Keratinocyte (primary cell): ENCODE measurements around the gene LCN10. TPM values are rescaled to one million over a fixed set of nuclear protein-coding genes. Genes with fewer than 3 reads are reported as not detected.
A peak's percentile ranks its signal among the peaks of the same experiment; 100 is the strongest.

ENCODE experiments used
- DNase-seq: peaks from one replicate; pipeline ENCODE4 v3.0.0-alpha.2; 2011; ENCODE audit warnings: low read depth, missing footprints, low spot score
- FAIRE-seq: peaks from 2 replicates; lab custom pipeline; 2011; peaks lifted over from hg19 to GRCh38; lab: Jason Lieb, UNC
- H2AFZ ChIP-seq: 2 replicates; pipeline ENCODE4 v1.6.0; 2012; ENCODE audit warnings: low read length, control low read depth, inconsistent platforms; ENCODE audit not compliant: control insufficient read depth
- H3K27ac ChIP-seq: 2 replicates; pipeline ENCODE4 v1.5.1; 2011; ENCODE audit warnings: low read length; ENCODE audit not compliant: control insufficient read depth, insufficient read depth
- H3K27me3 ChIP-seq: 3 replicates; pipeline ENCODE4 v1.6.0; 2011; ENCODE audit warnings: low read length; ENCODE audit not compliant: control insufficient read depth, insufficient read depth; ENCODE audit errors: extremely low read depth
- H3K36me3 ChIP-seq, 2 experiments: 2 replicates in 1 of 2; 3 replicates in 1 of 2; pipeline ENCODE4 v1.5.1; 2011; ENCODE audit warnings: low read length in 2 of 2, mild to moderate bottlenecking in 1 of 2; ENCODE audit not compliant: control insufficient read depth in 2 of 2, insufficient read depth in 2 of 2; ENCODE audit errors: extremely low read depth in 1 of 2
- H3K4me1 ChIP-seq: 3 replicates; pipeline ENCODE4 v1.5.1; 2011; ENCODE audit warnings: low read length; ENCODE audit not compliant: control insufficient read depth, insufficient read depth; ENCODE audit errors: extremely low read depth
- H3K4me2 ChIP-seq: 3 replicates; pipeline ENCODE4 v1.6.0; 2011; ENCODE audit warnings: low read depth, low read length; ENCODE audit not compliant: control insufficient read depth, insufficient read depth; ENCODE audit errors: extremely low read depth
- H3K4me3 ChIP-seq, 3 experiments: fragments of 200-600 bp in 1 of 3; sonication (generic) in 1 of 3; 2 replicates in 2 of 3; 3 replicates in 1 of 3; pipeline ENCODE4 v1.5.1; 2011 to 2016; ENCODE audit warnings: low read length in 3 of 3, mild to moderate bottlenecking in 3 of 3, control low read depth in 2 of 3, inconsistent platforms in 1 of 3, low read depth in 1 of 3, mixed read lengths in 1 of 3, mixed run types in 1 of 3, moderate library complexity in 1 of 3; ENCODE audit not compliant: control insufficient read depth in 2 of 3, insufficient read depth in 2 of 3; ENCODE audit errors: extremely low read depth in 1 of 3
- H3K79me2 ChIP-seq: 2 replicates; pipeline ENCODE4 v1.6.0; 2012; ENCODE audit warnings: low read length; ENCODE audit not compliant: control insufficient read depth, insufficient read depth
- H3K9ac ChIP-seq: 3 replicates; pipeline ENCODE4 v1.6.0; 2011; ENCODE audit warnings: low read length; ENCODE audit not compliant: control insufficient read depth, insufficient read depth; ENCODE audit errors: extremely low read depth
- H3K9me1 ChIP-seq: 3 replicates; pipeline ENCODE4 v1.6.0; 2011; ENCODE audit warnings: low read length; ENCODE audit not compliant: control insufficient read depth, insufficient read depth; ENCODE audit errors: extremely low read depth
- H3K9me3 ChIP-seq: 2 replicates; pipeline ENCODE4 v1.5.1; 2012; ENCODE audit warnings: low read depth, low read length; ENCODE audit not compliant: control insufficient read depth
- H4K20me1 ChIP-seq: 3 replicates; pipeline ENCODE4 v1.6.0; 2011; ENCODE audit warnings: low read length; ENCODE audit not compliant: control insufficient read depth, insufficient read depth; ENCODE audit errors: extremely low read depth
- CTCF ChIP-seq, 3 experiments: IDR thresholded peaks in 1 of 3; conservative IDR thresholded peaks in 1 of 3; optimal IDR thresholded peaks in 1 of 3; 2 replicates in 2 of 3; 3 replicates in 1 of 3; pipeline versions ENCODE3 to v1.5.1; 2011; ENCODE audit warnings: low read length in 3 of 3, mild to moderate bottlenecking in 3 of 3, moderate library complexity in 2 of 3, control low read depth in 1 of 3, inconsistent platforms in 1 of 3; ENCODE audit not compliant: insufficient read depth in 2 of 3; ENCODE audit errors: extremely low read depth in 1 of 3
- EZH2 ChIP-seq: IDR thresholded peaks from one replicate; pipeline ENCODE4 v1.6.1; 2012; ENCODE audit warnings: inconsistent platforms, mild to moderate bottlenecking, low read length, moderate library complexity
- dilution Hi-C: fragments of 300-500 bp; cut with MboI; formaldehyde crosslinking; loops from one replicate; pipeline ENCODE4 v1.7.0; 2020; ENCODE audit warnings: low sequenced_read_pairs; ENCODE audit not compliant: extremely low pct_ligation_motif_present
- polyA plus RNA-seq, 5 experiments: library from polyadenylated mRNA; depleted of rRNA in 3 of 5; stranded (reverse) in 3 of 5; stranded (forward) in 1 of 5; unstranded in 1 of 5; fragments of >200 nt; gene quantifications; 1 replicate in 1 of 5; 2 replicates in 3 of 5; 3 replicates in 1 of 5; pipeline versions ENCODE4 v1.2.1 to v1.2.3, GENCODE V29; 2011 to 2012; ENCODE audit warnings: missing spikeins in 2 of 5, low read depth in 1 of 5, low replicate concordance in 1 of 5

Gene LCN10
- polyA plus RNA-seq, 1 donor (not counting 4 experiments of a cell fraction or from before 2014, with no cell fraction given) = not detected

- FAIRE-seq (no peak), DNase-seq (no peak)
- TF ChIP-seq CTCF (optimal IDR thresholded peaks at IDR 0.05 in 1 of 3, IDR thresholded peaks at IDR 0.05 in 1 of 3, conservative IDR thresholded peaks at IDR 0.05 in 1 of 3; ENCODE audit: extremely low read depth in 1 of 3, insufficient read depth in 2 of 3, low read length in 3 of 3) (no peak), EZH2 (no peak)
- no peak overlapping the region for H3K4me3 ChIP-seq
- no peaks in the 10 kb centered on the region for H3K9me3 ChIP-seq
- dilution Hi-C loops = no loop called here
- no peak overlapping the region for H3K27ac ChIP-seq
- H3K27me3 ChIP-seq = no peaks in the 10 kb centered on the region
- peaks cover 38% of the 10 kb centered on the region for H4K20me1 ChIP-seq
- no peak overlapping the region for H3K9ac ChIP-seq
- peaks cover 20% of the 10 kb centered on the region for H3K4me1 ChIP-seq
- peaks cover 16 to 18% of the 10 kb centered on the region in 2 experiments for H3K36me3 ChIP-seq
- H3K79me2 ChIP-seq = peaks cover 6% of the 10 kb centered on the region
- H3K9me1 ChIP-seq = peaks cover 3% of the 10 kb centered on the region
- no peak overlapping the region for H2AFZ ChIP-seq
- H3K4me2 ChIP-seq = no peak overlapping the region
Measured at GRCh38 chr9:136720251-136720897, 22.4 kb downstream of the LCN10 start.

- H3K4me2 ChIP-seq = no peak overlapping the region
- H3K27me3 ChIP-seq = no peaks in the 10 kb centered on the region
- no peak overlapping the region for H3K4me3 ChIP-seq
- dilution Hi-C loops = no loop called here
- peaks cover 3% of the 10 kb centered on the region for H3K9me1 ChIP-seq
- H3K9ac ChIP-seq = no peak overlapping the region
- peaks cover 19% of the 10 kb centered on the region for H3K4me1 ChIP-seq
- FAIRE-seq = no peak
- peaks cover 29% of the 10 kb centered on the region for H4K20me1 ChIP-seq
- no peak for DNase-seq
- H3K9me3 ChIP-seq = no peaks in the 10 kb centered on the region
- H3K36me3 ChIP-seq = peaks cover 10 to 16% of the 10 kb centered on the region in 2 experiments
- no peak overlapping the region for H3K27ac ChIP-seq
- no peak overlapping the region for H2AFZ ChIP-seq
- TF ChIP-seq EZH2 (no peak), CTCF (optimal IDR thresholded peaks at IDR 0.05 in 1 of 3, IDR thresholded peaks at IDR 0.05 in 1 of 3, conservative IDR thresholded peaks at IDR 0.05 in 1 of 3; ENCODE audit: extremely low read depth in 1 of 3, insufficient read depth in 2 of 3, low read length in 3 of 3) (peak in 1 of 3 experiments; percentile 4)
- H3K79me2 ChIP-seq = peaks cover 1% of the 10 kb centered on the region
Measured at GRCh38 chr9:136719195-136719880, 23.4 kb downstream of the LCN10 start.
